OCI-LY7 (cell line): ENCODE measurements around the gene GALNT1.

Experiments used
- EZH2phosphoT487 ChIP-seq: fragments of 200-600 bp; sonication (generic); IDR thresholded peaks from 2 replicates; pipeline ENCODE4 v1.6.1; 2018; ENCODE audit warnings: low read depth, borderline replicate concordance, mild to moderate bottlenecking, mixed run types, antibody characterized with exemption, low read length, moderate library complexity, mixed read lengths
- TF ChIP-seq, protein P1 (sequence below): fragments of 200-600 bp; sonication (generic); conservative IDR thresholded peaks from 2 replicates; pipeline ENCODE4 v1.5.1; 2014; ENCODE audit warnings: mild to moderate bottlenecking, antibody characterized with exemption, low read length, moderate library complexity, mixed read lengths

DNA sequence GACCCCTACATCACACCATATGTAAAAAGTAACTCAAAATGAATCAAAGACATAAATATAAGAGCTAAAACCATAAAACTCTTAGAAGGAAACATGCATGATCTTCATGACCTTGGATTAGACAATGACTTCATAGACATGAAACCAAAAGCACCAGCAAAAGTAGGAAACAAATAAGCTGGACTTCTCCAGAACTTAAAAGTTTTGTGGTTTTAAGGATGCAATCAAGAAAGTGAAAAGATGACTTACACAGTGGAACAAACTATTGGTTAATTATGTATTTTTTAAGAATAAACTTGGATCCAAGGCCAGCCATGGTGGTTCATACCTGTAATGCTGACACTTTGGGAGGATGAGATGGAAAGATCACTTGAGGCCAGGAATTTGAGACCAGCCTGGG, 150.2 kb downstream of the GALNT1 start:
- TF ChIP-seq, protein P1, sequence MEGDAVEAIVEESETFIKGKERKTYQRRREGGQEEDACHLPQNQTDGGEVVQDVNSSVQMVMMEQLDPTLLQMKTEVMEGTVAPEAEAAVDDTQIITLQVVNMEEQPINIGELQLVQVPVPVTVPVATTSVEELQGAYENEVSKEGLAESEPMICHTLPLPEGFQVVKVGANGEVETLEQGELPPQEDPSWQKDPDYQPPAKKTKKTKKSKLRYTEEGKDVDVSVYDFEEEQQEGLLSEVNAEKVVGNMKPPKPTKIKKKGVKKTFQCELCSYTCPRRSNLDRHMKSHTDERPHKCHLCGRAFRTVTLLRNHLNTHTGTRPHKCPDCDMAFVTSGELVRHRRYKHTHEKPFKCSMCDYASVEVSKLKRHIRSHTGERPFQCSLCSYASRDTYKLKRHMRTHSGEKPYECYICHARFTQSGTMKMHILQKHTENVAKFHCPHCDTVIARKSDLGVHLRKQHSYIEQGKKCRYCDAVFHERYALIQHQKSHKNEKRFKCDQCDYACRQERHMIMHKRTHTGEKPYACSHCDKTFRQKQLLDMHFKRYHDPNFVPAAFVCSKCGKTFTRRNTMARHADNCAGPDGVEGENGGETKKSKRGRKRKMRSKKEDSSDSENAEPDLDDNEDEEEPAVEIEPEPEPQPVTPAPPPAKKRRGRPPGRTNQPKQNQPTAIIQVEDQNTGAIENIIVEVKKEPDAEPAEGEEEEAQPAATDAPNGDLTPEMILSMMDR: no peak
- TF ChIP-seq EZH2phosphoT487: no peak
